Peyer's patch (tissue), 4 donors: ENCODE data around the gene ZNF804B. TPM values are rescaled to one million over a fixed set of nuclear protein-coding genes. Genes with fewer than 3 reads are reported as not detected.

Experiments used
- DNase-seq, 3 donors: peaks; one replicate each; pipeline ENCODE4 v3.0.0-alpha.2; 2017 to 2019
- H3K27ac ChIP-seq, 4 donors: fragments of 200-600 bp; sonication (generic); one replicate each; pipeline ENCODE4 v1.5.1; 2016 to 2019
- H3K27me3 ChIP-seq, 2 donors: fragments of 200-600 bp; sonication (generic); one replicate each; pipeline ENCODE4 v1.5.1; 2019
- H3K36me3 ChIP-seq, 3 donors: fragments of 200-600 bp; sonication (generic); one replicate each; pipeline ENCODE4 v1.5.1; 2016 to 2019
- H3K4me1 ChIP-seq, 4 donors: fragments of 200-600 bp; sonication (generic); one replicate each; pipeline ENCODE4 v1.5.1; 2016 to 2019
- H3K4me3 ChIP-seq, 4 donors: fragments of 200-600 bp; sonication (generic); 1 replicate in 3 of 4; 2 replicates in 1 of 4; pipeline ENCODE4 v1.5.1; 2016 to 2019; ENCODE audit warnings: mild to moderate bottlenecking in 1 of 4
- H3K9me3 ChIP-seq, 4 donors: fragments of 200-600 bp; sonication (generic); one replicate each; pipeline ENCODE4 v1.5.1; 2016 to 2019; ENCODE audit warnings: mild to moderate bottlenecking in 1 of 4
- CTCF ChIP-seq, 6 experiments: fragments of 450-650 bp in 4 of 6; fragments of 200-600 bp in 2 of 6; sonication (generic) in 1 of 6; IDR thresholded peaks; one replicate each; pipeline ENCODE4 v1.5.1; 2017 to 2019; ENCODE audit warnings: antibody characterized with exemption in 6 of 6, mild to moderate bottlenecking in 3 of 6, moderate library complexity in 1 of 6
- POLR2A ChIP-seq, 2 donors: fragments of 450-650 bp; IDR thresholded peaks; one replicate each; pipeline ENCODE4 v1.5.1; 2017; ENCODE audit warnings: antibody characterized with exemption in 2 of 2, mild to moderate bottlenecking in 2 of 2, moderate library complexity in 2 of 2
- total RNA-seq, 4 donors: library from RNA; depleted of rRNA; stranded (reverse); fragments of >200 nt; gene quantifications; one replicate each; pipeline ENCODE4 v1.1.0, GENCODE V29; 2016

ZNF804B gene
- total RNA-seq, 4 donors from 2014 or later = not detected

DNA sequence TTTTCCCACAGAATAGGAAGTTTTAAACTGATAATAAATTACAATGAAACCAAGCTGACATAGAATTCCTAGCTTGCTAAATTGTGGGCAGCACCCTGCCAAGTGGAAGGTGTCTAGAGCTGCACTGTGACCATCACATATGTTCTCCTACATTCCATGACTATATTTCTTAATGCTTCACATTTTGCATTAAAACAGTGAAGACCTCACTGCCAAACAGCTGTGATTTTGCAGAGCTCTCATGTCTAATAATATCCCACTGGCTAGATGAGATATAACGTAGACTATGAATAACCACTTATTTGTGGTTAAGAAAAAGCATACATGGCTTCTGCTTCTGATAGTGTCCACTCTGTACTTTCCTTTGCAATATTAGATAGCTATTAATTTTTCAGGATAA, 264.4 kb downstream of the ZNF804B start:
- DNase-seq = no peak
- TF ChIP-seq CTCF (IDR thresholded peaks at IDR 0.05) = no peak
- TF ChIP-seq POLR2A (IDR thresholded peaks at IDR 0.05) = no peak
- Histone ChIP-seq H3K4me3 (no peak overlapping the region), H3K4me1 (no peaks in the 10 kb centered on the region), H3K9me3 (no peaks in the 10 kb centered on the region), H3K27me3 (no peaks in the 10 kb centered on the region), H3K27ac (no peak overlapping the region), H3K36me3 (no peaks in the 10 kb centered on the region)

- no peak for TF ChIP-seq CTCF (IDR thresholded peaks at IDR 0.05)
- Histone ChIP-seq H3K9me3 (no peaks in the 10 kb centered on the region), H3K4me3 (no peak overlapping the region), H3K4me1 (no peaks in the 10 kb centered on the region), H3K36me3 (no peaks in the 10 kb centered on the region), H3K27me3 (no peaks in the 10 kb centered on the region), H3K27ac (no peak overlapping the region)
- no peak for DNase-seq
Measured at GRCh38 chr7:89027781-89028180, 268.3 kb downstream of the ZNF804B start.

- H3K4me1 ChIP-seq = no peaks in the 10 kb centered on the region
- no peaks in the 10 kb centered on the region for H3K9me3 ChIP-seq
- H3K27ac ChIP-seq = no peak overlapping the region
- TF ChIP-seq POLR2A (IDR thresholded peaks at IDR 0.05) (no peak), CTCF (IDR thresholded peaks at IDR 0.05) (no peak)
- DNase-seq = no peak
- no peaks in the 10 kb centered on the region for H3K36me3 ChIP-seq
- no peak overlapping the region for H3K4me3 ChIP-seq
- H3K27me3 ChIP-seq = no peaks in the 10 kb centered on the region
Measured at GRCh38 chr7:89028319-89028718, 268.8 kb downstream of the ZNF804B start.

DNA sequence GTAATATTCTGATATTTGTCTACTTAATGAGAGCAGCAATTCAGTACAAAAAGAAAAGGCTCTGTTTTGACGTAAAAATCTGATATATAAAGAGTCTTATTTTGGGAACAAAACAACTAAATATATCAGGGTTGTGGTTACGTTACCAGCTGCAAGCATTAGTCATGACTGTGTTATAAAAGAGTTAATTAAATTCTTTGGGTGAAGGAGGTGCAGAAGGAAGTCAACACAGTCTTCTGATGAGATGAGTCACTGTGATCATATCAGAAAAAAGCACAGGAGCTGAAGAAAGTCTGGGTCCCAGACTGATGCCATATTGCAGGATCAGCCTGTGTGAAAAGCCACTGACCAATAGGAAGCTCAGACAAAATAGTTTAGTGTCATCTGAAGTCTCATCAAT, 270.4 kb downstream of the ZNF804B start:
- Histone ChIP-seq H3K4me1 (no peaks in the 10 kb centered on the region), H3K27ac (no peak overlapping the region), H3K9me3 (no peaks in the 10 kb centered on the region), H3K36me3 (no peaks in the 10 kb centered on the region), H3K4me3 (no peak overlapping the region), H3K27me3 (no peaks in the 10 kb centered on the region)
- DNase-seq = no peak
- TF ChIP-seq CTCF (IDR thresholded peaks at IDR 0.05) (no peak), POLR2A (IDR thresholded peaks at IDR 0.05) (no peak)

GRCh38 chr7:89041240-89041639, 281.7 kb downstream of the ZNF804B start:
- H3K36me3 ChIP-seq = no peaks in the 10 kb centered on the region
- no peak for DNase-seq
- TF ChIP-seq CTCF (IDR thresholded peaks at IDR 0.05) (no peak), POLR2A (IDR thresholded peaks at IDR 0.05) (no peak)

GRCh38 chr7:89042940-89043339, 283.4 kb downstream of the ZNF804B start:
- Histone ChIP-seq H3K27me3 (no peaks in the 10 kb centered on the region), H3K4me3 (no peak overlapping the region), H3K4me1 (no peaks in the 10 kb centered on the region), H3K36me3 (no peaks in the 10 kb centered on the region), H3K27ac (no peak overlapping the region), H3K9me3 (peaks cover 0 to 6% (median 0%) of the 10 kb centered on the region in 4 donors)
- TF ChIP-seq POLR2A (IDR thresholded peaks at IDR 0.05) (no peak), CTCF (IDR thresholded peaks at IDR 0.05) (no peak)
- DNase-seq = no peak

More at GRCh38 chr7:89041240-89041639, 281.7 kb downstream of the ZNF804B start:
- Histone ChIP-seq H3K9me3 (peaks cover 0 to 6% (median 0%) of the 10 kb centered on the region in 4 donors), H3K27ac (no peak overlapping the region), H3K27me3 (no peaks in the 10 kb centered on the region), H3K4me1 (no peaks in the 10 kb centered on the region), H3K4me3 (no peak overlapping the region)
